ENCODE measurements around the gene C10orf71. TPM values are rescaled to one million over a fixed set of nuclear protein-coding genes. Genes with fewer than 3 reads are reported as not detected.
A peak's percentile ranks its signal among the peaks of the same experiment; 100 is the strongest.

The C10orf71 gene
- polyA plus RNA-seq = under 1 TPM in 2 of 4 donors, not detected in 2; under 0.01 to 0.16 TPM
- long read RNA-seq, donor 1 = 0 reads
- long read RNA-seq, donor 2 = 0 reads
- long read RNA-seq, donor 3 = 0 reads
- long read RNA-seq, donor 4 = 0 reads
- long read RNA-seq, donor 5 = 0 reads
- long read RNA-seq, donor 6 = 0 reads
- long read RNA-seq, donor 7 = 0 reads
- long read RNA-seq, donor 8 = 0 reads
- long read RNA-seq, donor 9 = 0 reads
- long read RNA-seq, donor 10 = 0 reads

GRCh38 chr10:49298983-49299815 lies at the start of gene C10orf71:
Gene C10orf71 (plus strand): TSS chr10:49299170. CDS start chr10:49322546, 23,376 bp downstream.
- H3K4me1 ChIP-seq (ENCODE audit: control insufficient read depth in 3 of 3, insufficient read depth in 2 of 3, low read depth in 1 of 3, low read length in 2 of 3) = peaks cover 0 to 2% (median 0%) of the 10 kb centered on the region in 3 donors
- no peak within 1 kb of the TSS for H3K4me3 ChIP-seq (ENCODE audit: low read depth in 1 of 3, low read length in 3 of 3)
- WGBS, 3 donors = 59 to 67% (median 63%) methylated on average over 27 of the region's 27 CpGs
- peaks cover 0 to 21% (median 0%) of the 10 kb centered on the region in 3 donors for H3K27me3 ChIP-seq (ENCODE audit: control insufficient read depth in 3 of 3, insufficient read depth in 3 of 3, low read length in 3 of 3)
- no peaks in the 10 kb centered on the region for H3K9me3 ChIP-seq (ENCODE audit: control insufficient read depth in 2 of 2, insufficient read depth in 1 of 2, low read depth in 1 of 2, low read length in 1 of 2)
- no peak for FAIRE-seq
- H3K36me3 ChIP-seq (ENCODE audit: control insufficient read depth in 3 of 3, insufficient read depth in 2 of 3, low read depth in 1 of 3, low read length in 3 of 3) = no peaks in the 10 kb centered on the region
- no peak for DNase-seq
- no peak within 1 kb of the TSS for H3K27ac ChIP-seq (ENCODE audit: low read depth in 1 of 3, low read length in 2 of 3)

- H3K9me3 ChIP-seq (ENCODE audit: control insufficient read depth in 2 of 2, insufficient read depth in 1 of 2, low read depth in 1 of 2, low read length in 1 of 2) = no peaks in the 10 kb centered on the region
- H3K4me1 ChIP-seq (ENCODE audit: control insufficient read depth in 3 of 3, insufficient read depth in 2 of 3, low read depth in 1 of 3, low read length in 2 of 3) = no peaks in the 10 kb centered on the region
- H3K27me3 ChIP-seq (ENCODE audit: control insufficient read depth in 3 of 3, insufficient read depth in 3 of 3, low read length in 3 of 3) = no peaks in the 10 kb centered on the region
- no peak overlapping the region for H3K27ac ChIP-seq (ENCODE audit: low read depth in 1 of 3, low read length in 2 of 3)
- H3K4me3 ChIP-seq (ENCODE audit: low read depth in 1 of 3, low read length in 3 of 3) = no peak overlapping the region
- H3K36me3 ChIP-seq (ENCODE audit: control insufficient read depth in 3 of 3, insufficient read depth in 2 of 3, low read depth in 1 of 3, low read length in 3 of 3) = no peaks in the 10 kb centered on the region
- no peak for FAIRE-seq
- DNase-seq = no peak
- WGBS, 3 donors = 74 to 89% (median 78%) methylated on average over 11 of the region's 11 CpGs
These were observed 46.5 kb upstream of the C10orf71 start for GRCh38 chr10:49252313-49253034.

- no peaks in the 10 kb centered on the region for H3K4me1 ChIP-seq (ENCODE audit: control insufficient read depth in 3 of 3, insufficient read depth in 2 of 3, low read depth in 1 of 3, low read length in 2 of 3)
- no peak for DNase-seq
- H3K27me3 ChIP-seq (ENCODE audit: control insufficient read depth in 3 of 3, insufficient read depth in 3 of 3, low read length in 3 of 3) = no peaks in the 10 kb centered on the region
- WGBS, 3 donors = 75 to 88% (median 82%) methylated on average over 2 of the region's 2 CpGs
- no peak for FAIRE-seq
- H3K9me3 ChIP-seq (ENCODE audit: control insufficient read depth in 2 of 2, insufficient read depth in 1 of 2, low read depth in 1 of 2, low read length in 1 of 2) = no peaks in the 10 kb centered on the region
- no peak overlapping the region for H3K4me3 ChIP-seq (ENCODE audit: low read depth in 1 of 3, low read length in 3 of 3)
- no peaks in the 10 kb centered on the region for H3K36me3 ChIP-seq (ENCODE audit: control insufficient read depth in 3 of 3, insufficient read depth in 2 of 3, low read depth in 1 of 3, low read length in 3 of 3)
- no peak overlapping the region for H3K27ac ChIP-seq (ENCODE audit: low read depth in 1 of 3, low read length in 2 of 3)
These were observed 45.5 kb upstream of the C10orf71 start for GRCh38 chr10:49253340-49253906.

- Histone ChIP-seq H3K4me3 (ENCODE audit: low read depth in 1 of 3, low read length in 3 of 3) (no peak overlapping the region), H3K27me3 (ENCODE audit: control insufficient read depth in 3 of 3, insufficient read depth in 3 of 3, low read length in 3 of 3) (no peaks in the 10 kb centered on the region), H3K27ac (ENCODE audit: low read depth in 1 of 3, low read length in 2 of 3) (no peak overlapping the region), H3K9me3 (ENCODE audit: control insufficient read depth in 2 of 2, insufficient read depth in 1 of 2, low read depth in 1 of 2, low read length in 1 of 2) (no peaks in the 10 kb centered on the region), H3K36me3 (ENCODE audit: control insufficient read depth in 3 of 3, insufficient read depth in 2 of 3, low read depth in 1 of 3, low read length in 3 of 3) (no peaks in the 10 kb centered on the region), H3K4me1 (ENCODE audit: control insufficient read depth in 3 of 3, insufficient read depth in 2 of 3, low read depth in 1 of 3, low read length in 2 of 3) (no peaks in the 10 kb centered on the region)
- DNase-seq (no peak), FAIRE-seq (no peak)
These were observed 44.8 kb upstream of the C10orf71 start for GRCh38 chr10:49254150-49254549.

- H3K27ac ChIP-seq (ENCODE audit: low read depth in 1 of 3, low read length in 2 of 3) = no peak overlapping the region
- WGBS, 3 donors = 38 to 55% (median 48%) methylated on average over 13 to 14 of the region's 14 CpGs
- peak in 1 of 2 donors; percentile 15 for DNase-seq
These were observed 44.2 kb upstream of the C10orf71 start for GRCh38 chr10:49254556-49255318.

GRCh38 chr10:49255883-49256282 lies 43.1 kb upstream of the C10orf71 start:
- Histone ChIP-seq H3K27me3 (ENCODE audit: control insufficient read depth in 3 of 3, insufficient read depth in 3 of 3, low read length in 3 of 3) (no peaks in the 10 kb centered on the region), H3K4me1 (ENCODE audit: control insufficient read depth in 3 of 3, insufficient read depth in 2 of 3, low read depth in 1 of 3, low read length in 2 of 3) (no peaks in the 10 kb centered on the region), H3K36me3 (ENCODE audit: control insufficient read depth in 3 of 3, insufficient read depth in 2 of 3, low read depth in 1 of 3, low read length in 3 of 3) (no peaks in the 10 kb centered on the region), H3K27ac (ENCODE audit: low read depth in 1 of 3, low read length in 2 of 3) (no peak overlapping the region), H3K4me3 (ENCODE audit: low read depth in 1 of 3, low read length in 3 of 3) (no peak overlapping the region), H3K9me3 (ENCODE audit: control insufficient read depth in 2 of 2, insufficient read depth in 1 of 2, low read depth in 1 of 2, low read length in 1 of 2) (no peaks in the 10 kb centered on the region)
- DNase-seq (no peak), FAIRE-seq (no peak)
- WGBS, 3 donors = 45 to 75% (median 59%) methylated on average over 3 of the region's 3 CpGs

More at GRCh38 chr10:49254556-49255318, 44.2 kb upstream of the C10orf71 start:
- Histone ChIP-seq H3K27me3 (ENCODE audit: control insufficient read depth in 3 of 3, insufficient read depth in 3 of 3, low read length in 3 of 3) (no peaks in the 10 kb centered on the region), H3K4me3 (ENCODE audit: low read depth in 1 of 3, low read length in 3 of 3) (no peak overlapping the region), H3K36me3 (ENCODE audit: control insufficient read depth in 3 of 3, insufficient read depth in 2 of 3, low read depth in 1 of 3, low read length in 3 of 3) (no peaks in the 10 kb centered on the region), H3K4me1 (ENCODE audit: control insufficient read depth in 3 of 3, insufficient read depth in 2 of 3, low read depth in 1 of 3, low read length in 2 of 3) (no peaks in the 10 kb centered on the region), H3K9me3 (ENCODE audit: control insufficient read depth in 2 of 2, insufficient read depth in 1 of 2, low read depth in 1 of 2, low read length in 1 of 2) (no peaks in the 10 kb centered on the region)
- FAIRE-seq = no peak

- H3K4me3 ChIP-seq (ENCODE audit: low read depth in 1 of 3, low read length in 3 of 3) = no peak overlapping the region
- H3K36me3 ChIP-seq (ENCODE audit: control insufficient read depth in 3 of 3, insufficient read depth in 2 of 3, low read depth in 1 of 3, low read length in 3 of 3) = no peaks in the 10 kb centered on the region
- DNase-seq (no peak), FAIRE-seq (no peak)
- H3K27ac ChIP-seq (ENCODE audit: low read depth in 1 of 3, low read length in 2 of 3) = no peak overlapping the region
- no peaks in the 10 kb centered on the region for H3K4me1 ChIP-seq (ENCODE audit: control insufficient read depth in 3 of 3, insufficient read depth in 2 of 3, low read depth in 1 of 3, low read length in 2 of 3)
- 78 to 87% (median 78%) methylated on average over 1 of the region's 1 CpG for WGBS, 3 donors
- H3K27me3 ChIP-seq (ENCODE audit: control insufficient read depth in 3 of 3, insufficient read depth in 3 of 3, low read length in 3 of 3) = no peaks in the 10 kb centered on the region
- no peaks in the 10 kb centered on the region for H3K9me3 ChIP-seq (ENCODE audit: control insufficient read depth in 2 of 2, insufficient read depth in 1 of 2, low read depth in 1 of 2, low read length in 1 of 2)
These were observed 41.8 kb upstream of the C10orf71 start for GRCh38 chr10:49257154-49257553.
